A549 (cell line): ENCODE data around the gene RNF41. TPM values are rescaled to one million over a fixed set of nuclear protein-coding genes. Genes with fewer than 3 reads are reported as not detected.

Experiments
- ATAC-seq, 2 experiments: fragments of 200-7000 bp in 1 of 2; fragments of >200 bp in 1 of 2; cut with Nextera tagmentation in 1 of 2; cut with Tn5 transposase in 1 of 2; 3 replicates each; pipeline versions ENCODE4 v1.8.0 to v1.9.1; 2018 to 2020; ENCODE audit warnings: mild to moderate bottlenecking in 1 of 2, moderate library complexity in 1 of 2
- CTCF ChIA-PET: fragments of 300-600 bp; sonication (Branson Sonifier 250); formaldehyde crosslinking; extraction: SDS; loops from one replicate; lab custom pipeline; 2021; ENCODE audit warnings: antibody characterized with exemption, inconsistent platforms; lab: Yijun Ruan, JAX
- POLR2A ChIA-PET: fragments of 350-600 bp; formaldehyde crosslinking; extraction: SDS; loops from one replicate; lab custom pipeline; 2021; ENCODE audit warnings: antibody characterized with exemption, inconsistent platforms; lab: Yijun Ruan, JAX
- DNase-seq, 2 experiments: peaks; one replicate each; pipeline versions ENCODE4 v3.0.0 to v3.0.0-alpha.2; 2011 to 2016; ENCODE audit warnings: low read depth in 1 of 2, low spot score in 1 of 2
- FAIRE-seq: peaks from 2 replicates; lab custom pipeline; 2011; peaks lifted over from hg19 to GRCh38; lab: Jason Lieb, UNC
- H3K27ac ChIP-seq, 2 experiments: fragments of >200 bp; sonication (Bioruptor Twin); formaldehyde crosslinking; 3 replicates each; pipeline ENCODE4 v1.5.1; 2016 to 2017
- H3K4me1 ChIP-seq: fragments of >200 bp; sonication (Bioruptor Twin); formaldehyde crosslinking; 3 replicates; pipeline ENCODE4 v1.6.1; 2016
- H3K4me2 ChIP-seq: fragments of >200 bp; sonication (Bioruptor Twin); formaldehyde crosslinking; 3 replicates; pipeline ENCODE4 v1.6.1; 2016
- H3K4me3 ChIP-seq: fragments of >200 bp; sonication (Bioruptor Twin); formaldehyde crosslinking; 3 replicates; pipeline ENCODE4 v1.5.1; 2016
- H3K9me3 ChIP-seq: fragments of >200 bp; sonication (Bioruptor Twin); formaldehyde crosslinking; 3 replicates; pipeline ENCODE4 v1.6.1; 2016
- BHLHE40 ChIP-seq: IDR thresholded peaks from 2 replicates; pipeline ENCODE4 v1.6.1; 2012; ENCODE audit warnings: low read depth, low read length, inconsistent platforms
- CBX2 ChIP-seq: fragments of 200-600 bp; sonication (generic); IDR thresholded peaks from 2 replicates; pipeline ENCODE4 v1.6.1; 2016; ENCODE audit warnings: low read depth, mild to moderate bottlenecking, borderline replicate concordance
- CEBPB ChIP-seq, 2 experiments: fragments of >200 bp in 1 of 2; sonication (Bioruptor Twin) in 1 of 2; formaldehyde crosslinking in 1 of 2; IDR thresholded peaks; 2 replicates each; pipeline ENCODE4 v1.6.1; 2012 to 2016
- HDAC2 ChIP-seq: fragments of 200-600 bp; sonication (generic); IDR thresholded peaks from 2 replicates; pipeline ENCODE4 v1.6.1; 2016
- HEYL ChIP-seq: fragments of 250-450 bp; sonication (Bioruptor Pico); IDR thresholded peaks from 2 replicates; pipeline ENCODE4 v1.8.0; 2021; ENCODE audit warnings: mild to moderate bottlenecking, moderate library complexity
- JUN ChIP-seq, 2 experiments: fragments of >200 bp; sonication (Bioruptor Twin); formaldehyde crosslinking; IDR thresholded peaks; 2 replicates in 1 of 2; 3 replicates in 1 of 2; pipeline ENCODE4 v1.6.1; 2016 to 2017
- JUNB ChIP-seq: fragments of >200 bp; sonication (Bioruptor Twin); formaldehyde crosslinking; IDR thresholded peaks from 2 replicates; pipeline ENCODE4 v1.6.1; 2016
- KDM5A ChIP-seq: fragments of 200-600 bp; sonication (generic); IDR thresholded peaks from 2 replicates; pipeline ENCODE4 v1.6.1; 2016; ENCODE audit warnings: antibody characterized with exemption, mild to moderate bottlenecking
- PHF8 ChIP-seq: fragments of 200-600 bp; sonication (generic); IDR thresholded peaks from 2 replicates; pipeline ENCODE4 v1.6.1; 2016; ENCODE audit warnings: low read depth, mild to moderate bottlenecking, antibody characterized with exemption, moderate library complexity, borderline replicate concordance
- POLR2A ChIP-seq: IDR thresholded peaks from 2 replicates; pipeline ENCODE4 v1.6.1; 2012; ENCODE audit warnings: mild to moderate bottlenecking, low read length
- RAD21 ChIP-seq, 2 experiments: fragments of >200 bp in 1 of 2; sonication (Bioruptor Twin) in 1 of 2; formaldehyde crosslinking in 1 of 2; IDR thresholded peaks in 1 of 2; conservative IDR thresholded peaks in 1 of 2; 2 replicates in 1 of 2; 3 replicates in 1 of 2; pipeline ENCODE4 v1.6.1; 2012 to 2018; ENCODE audit warnings: inconsistent platforms in 1 of 2
- RARB ChIP-seq: fragments of 250-450 bp; sonication (Bioruptor Pico); IDR thresholded peaks from 2 replicates; pipeline ENCODE4 v1.8.0; 2021; ENCODE audit warnings: mild to moderate bottlenecking, moderate library complexity
- RFX5 ChIP-seq: fragments of 450-650 bp; IDR thresholded peaks from 2 replicates; pipeline ENCODE4 v1.7.1; 2014; ENCODE audit warnings: antibody characterized with exemption, mild to moderate bottlenecking, moderate library complexity
- SMC3 ChIP-seq: fragments of >200 bp; sonication (Bioruptor Twin); formaldehyde crosslinking; IDR thresholded peaks from 3 replicates; pipeline ENCODE4 v1.6.1; 2018; ENCODE audit warnings: inconsistent platforms
- TP53 ChIP-seq: fragments of 250-450 bp; sonication (Bioruptor Pico); IDR thresholded peaks from 2 replicates; pipeline ENCODE4 v1.5.0; 2021; ENCODE audit warnings: mild to moderate bottlenecking, moderate library complexity
- ZC3H11A ChIP-seq: fragments of 450-650 bp; IDR thresholded peaks from 2 replicates; pipeline ENCODE4 v1.6.1; 2014; ENCODE audit warnings: antibody characterized with exemption, mild to moderate bottlenecking
- WGBS: methylation state at CpG from one replicate; pipeline ENCODE4 v1.1.6; 2017; ENCODE audit errors: missing lambda C conversion rate; 5-methylcytosine and 5-hydroxymethylcytosine counted together
- polyA plus RNA-seq, 4 experiments: library from polyadenylated mRNA; depleted of rRNA in 3 of 4; stranded (reverse); fragments of >200 nt; fragmentation: RNase III in 1 of 4; extraction: RNeasy Plus Mini Kit Qiagen cat#74134 plus additional on column Dnase treatment in 1 of 4; gene quantifications; 2 replicates in 3 of 4; 3 replicates in 1 of 4; pipeline ENCODE4 v1.2.3, GENCODE V29; 2011 to 2017
- TF ChIP-seq, protein P1 (sequence below): fragments of >200 bp; sonication (Bioruptor Twin); formaldehyde crosslinking; IDR thresholded peaks from 2 replicates; pipeline ENCODE4 v1.6.1; 2016
- TF ChIP-seq, protein P2 (sequence below): fragments of >200 bp; sonication (Bioruptor Twin); formaldehyde crosslinking; IDR thresholded peaks from 3 replicates; pipeline ENCODE4 v1.5.1; 2016
- TF ChIP-seq, protein P3 (sequence below): fragments of 250-450 bp; sonication (Bioruptor Pico); IDR thresholded peaks from 2 replicates; pipeline ENCODE4 v1.5.0; 2021; ENCODE audit warnings: mild to moderate bottlenecking, moderate library complexity, borderline replicate concordance
- TF ChIP-seq, protein P4 (sequence below): IDR thresholded peaks from 2 replicates; pipeline ENCODE4 v1.6.1; 2012
- TF ChIP-seq, protein P5 (sequence below): fragments of >200 bp; sonication (Bioruptor Twin); formaldehyde crosslinking; IDR thresholded peaks from 3 replicates; pipeline ENCODE4 v1.6.1; 2016
- TF ChIP-seq, protein P6 (sequence below): IDR thresholded peaks from 2 replicates; pipeline ENCODE4 v1.6.1; 2012; ENCODE audit warnings: low read depth, borderline replicate concordance

Gene RNF41
- polyA plus RNA-seq, 2 of the 4 experiments (the other 2 are of a cell fraction): 21.7 to 47.8 TPM

DNA sequence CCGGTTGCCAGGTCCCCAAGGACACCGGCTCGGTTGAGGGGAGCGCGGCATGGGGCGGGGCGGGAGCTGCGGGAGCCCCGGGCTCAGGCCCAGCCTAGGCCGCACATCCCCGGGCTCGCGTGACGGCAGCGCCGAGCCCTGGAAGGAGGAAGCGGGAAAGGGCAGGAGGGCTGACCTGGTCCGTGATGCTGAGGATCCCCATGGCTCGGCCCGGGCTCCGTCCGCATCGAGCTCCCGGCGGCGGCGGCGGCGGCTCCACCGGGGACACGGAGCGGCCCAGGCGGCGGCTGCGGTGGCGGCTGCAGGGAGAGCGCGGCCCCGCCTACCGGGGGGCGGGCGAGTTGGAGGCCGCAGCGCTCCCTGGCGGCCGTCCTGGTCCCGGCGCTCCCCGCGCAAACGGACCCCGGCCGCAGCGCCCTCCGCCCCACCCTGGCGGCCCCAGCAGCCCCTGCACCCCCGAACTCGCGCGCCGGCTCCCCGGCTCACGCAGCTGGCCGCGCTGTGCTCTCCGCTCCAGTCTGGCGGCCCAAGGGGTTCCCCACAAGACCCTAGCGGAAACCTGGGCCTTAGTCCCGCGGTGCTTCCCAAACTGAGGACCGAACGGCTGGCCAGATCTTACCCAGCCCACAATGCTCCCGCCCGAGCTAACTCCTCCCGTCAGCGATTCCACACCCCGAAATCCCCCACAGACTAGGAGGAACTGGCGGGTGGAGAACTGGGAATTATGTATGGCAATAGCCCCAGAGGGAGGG, 36.5 kb upstream of the RNF41 start, which contains the start of gene ANKRD52:
ANKRD52 (minus strand) TSS at position 317 of the 752 bp plus-strand sequence; CDS start at position 202, 115 bp downstream.
- POLR2A ChIA-PET: interaction anchor here (0.5 to 2.7 kb wide), 6 partner anchors 9 to 206 kb away, joined by 3 to 21 read pairs (median 4); partner anchors contain the start of genes COQ10A, CS, RNF41 and SMARCC2
- TF ChIP-seq KDM5A: peak; percentile 46; the same call in 1 of the 2 replicates
- peak; percentile 65 for TF ChIP-seq POLR2A
- peak; percentile 97 for TF ChIP-seq PHF8
- no peak for TF ChIP-seq JUNB
- TF ChIP-seq, protein P1, sequence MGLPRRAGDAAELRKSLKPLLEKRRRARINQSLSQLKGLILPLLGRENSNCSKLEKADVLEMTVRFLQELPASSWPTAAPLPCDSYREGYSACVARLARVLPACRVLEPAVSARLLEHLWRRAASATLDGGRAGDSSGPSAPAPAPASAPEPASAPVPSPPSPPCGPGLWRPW: no peak
- peak; percentile 30; the same call in 1 of the 2 replicates for TF ChIP-seq RFX5
- TF ChIP-seq, protein P2, sequence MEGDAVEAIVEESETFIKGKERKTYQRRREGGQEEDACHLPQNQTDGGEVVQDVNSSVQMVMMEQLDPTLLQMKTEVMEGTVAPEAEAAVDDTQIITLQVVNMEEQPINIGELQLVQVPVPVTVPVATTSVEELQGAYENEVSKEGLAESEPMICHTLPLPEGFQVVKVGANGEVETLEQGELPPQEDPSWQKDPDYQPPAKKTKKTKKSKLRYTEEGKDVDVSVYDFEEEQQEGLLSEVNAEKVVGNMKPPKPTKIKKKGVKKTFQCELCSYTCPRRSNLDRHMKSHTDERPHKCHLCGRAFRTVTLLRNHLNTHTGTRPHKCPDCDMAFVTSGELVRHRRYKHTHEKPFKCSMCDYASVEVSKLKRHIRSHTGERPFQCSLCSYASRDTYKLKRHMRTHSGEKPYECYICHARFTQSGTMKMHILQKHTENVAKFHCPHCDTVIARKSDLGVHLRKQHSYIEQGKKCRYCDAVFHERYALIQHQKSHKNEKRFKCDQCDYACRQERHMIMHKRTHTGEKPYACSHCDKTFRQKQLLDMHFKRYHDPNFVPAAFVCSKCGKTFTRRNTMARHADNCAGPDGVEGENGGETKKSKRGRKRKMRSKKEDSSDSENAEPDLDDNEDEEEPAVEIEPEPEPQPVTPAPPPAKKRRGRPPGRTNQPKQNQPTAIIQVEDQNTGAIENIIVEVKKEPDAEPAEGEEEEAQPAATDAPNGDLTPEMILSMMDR: peak; percentile 87
- TF ChIP-seq ZC3H11A: no peak
- TF ChIP-seq JUN (IDR thresholded peaks at IDR 0.05): peak; percentile 57 to 75; a peak in 4 of 5 replicates
- 0 out of 5 replicates have a peak, but pooled peaks of 1 of the 2 experiments have one; percentile 39 for TF ChIP-seq RAD21 (conservative IDR thresholded peaks at IDR 0.05 in 1 of 2, IDR thresholded peaks at IDR 0.05 in 1 of 2)
- TF ChIP-seq RARB (CRISPR knock-in tag): no peak
- TF ChIP-seq CEBPB (IDR thresholded peaks at IDR 0.05): no peak
- TF ChIP-seq, protein P3, sequence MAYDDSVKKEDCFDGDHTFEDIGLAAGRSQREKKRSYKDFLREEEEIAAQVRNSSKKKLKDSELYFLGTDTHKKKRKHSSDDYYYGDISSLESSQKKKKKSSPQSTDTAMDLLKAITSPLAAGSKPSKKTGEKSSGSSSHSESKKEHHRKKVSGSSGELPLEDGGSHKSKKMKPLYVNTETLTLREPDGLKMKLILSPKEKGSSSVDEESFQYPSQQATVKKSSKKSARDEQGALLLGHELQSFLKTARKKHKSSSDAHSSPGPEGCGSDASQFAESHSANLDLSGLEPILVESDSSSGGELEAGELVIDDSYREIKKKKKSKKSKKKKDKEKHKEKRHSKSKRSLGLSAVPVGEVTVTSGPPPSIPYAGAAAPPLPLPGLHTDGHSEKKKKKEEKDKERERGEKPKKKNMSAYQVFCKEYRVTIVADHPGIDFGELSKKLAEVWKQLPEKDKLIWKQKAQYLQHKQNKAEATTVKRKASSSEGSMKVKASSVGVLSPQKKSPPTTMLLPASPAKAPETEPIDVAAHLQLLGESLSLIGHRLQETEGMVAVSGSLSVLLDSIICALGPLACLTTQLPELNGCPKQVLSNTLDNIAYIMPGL (CRISPR knock-in tag): peak; percentile 99
- TF ChIP-seq, protein P4, sequence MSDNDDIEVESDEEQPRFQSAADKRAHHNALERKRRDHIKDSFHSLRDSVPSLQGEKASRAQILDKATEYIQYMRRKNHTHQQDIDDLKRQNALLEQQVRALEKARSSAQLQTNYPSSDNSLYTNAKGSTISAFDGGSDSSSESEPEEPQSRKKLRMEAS: peak; percentile 52; the same call in 1 of the 2 replicates
- no peak for TF ChIP-seq BHLHE40
- TF ChIP-seq SMC3: peak; percentile 72
- TF ChIP-seq, protein P5, sequence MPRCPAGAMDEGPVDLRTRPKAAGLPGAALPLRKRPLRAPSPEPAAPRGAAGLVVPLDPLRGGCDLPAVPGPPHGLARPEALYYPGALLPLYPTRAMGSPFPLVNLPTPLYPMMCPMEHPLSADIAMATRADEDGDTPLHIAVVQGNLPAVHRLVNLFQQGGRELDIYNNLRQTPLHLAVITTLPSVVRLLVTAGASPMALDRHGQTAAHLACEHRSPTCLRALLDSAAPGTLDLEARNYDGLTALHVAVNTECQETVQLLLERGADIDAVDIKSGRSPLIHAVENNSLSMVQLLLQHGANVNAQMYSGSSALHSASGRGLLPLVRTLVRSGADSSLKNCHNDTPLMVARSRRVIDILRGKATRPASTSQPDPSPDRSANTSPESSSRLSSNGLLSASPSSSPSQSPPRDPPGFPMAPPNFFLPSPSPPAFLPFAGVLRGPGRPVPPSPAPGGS: peak; percentile 87
- Histone ChIP-seq H3K4me1 (peaks cover 47% of the 10 kb centered on the region), H3K27ac (peak within 1 kb of the TSS; percentile 92 to 97), H3K4me3 (peak within 1 kb of the TSS; percentile 94), H3K4me2 (peak within 1 kb of the TSS; percentile 79), H3K9me3 (no peaks in the 10 kb centered on the region)
- DNase-seq (peak; percentile 80 to 88), FAIRE-seq (no peak), ATAC-seq (peak; percentile 86 to 89)
- under 1% methylated on average over 23 of the region's 78 CpGs for WGBS
- CTCF ChIA-PET: interaction anchor here (0.5 to 14.6 kb wide), 43 partner anchors 11 to 1018 kb away, joined by 3 to 146 read pairs (median 5); partner anchors contain the start of genes CNPY2, COQ10A, RNF41 and SMARCC2

DNA sequence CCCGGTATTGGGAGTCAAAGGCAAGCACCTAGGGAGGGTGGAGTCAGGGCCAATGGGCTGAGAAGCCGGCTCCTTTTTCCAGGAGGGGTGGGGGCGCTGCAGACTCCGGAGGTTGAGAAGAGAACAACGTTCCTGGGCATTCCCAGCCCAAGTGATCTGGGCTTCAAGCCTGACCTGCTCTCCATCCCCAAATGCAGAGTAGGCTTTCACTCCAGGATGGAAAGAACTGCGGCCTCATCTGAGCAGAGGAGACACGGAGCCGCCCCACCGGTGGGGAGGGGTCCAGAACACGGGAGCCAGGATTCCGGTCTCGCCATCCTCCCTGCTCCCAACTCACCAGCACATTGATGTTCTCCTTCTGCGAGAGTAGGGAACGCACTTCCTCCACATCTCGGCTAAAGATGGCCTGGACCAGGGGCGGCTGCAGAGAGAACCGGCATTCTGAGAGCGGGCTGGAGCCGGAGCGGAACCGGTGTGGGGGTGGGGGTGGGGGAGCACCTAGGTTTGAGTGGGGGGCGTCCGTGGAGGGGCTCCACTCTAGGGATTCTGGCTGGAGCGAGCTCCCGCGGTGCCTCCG, 35.9 kb upstream of the RNF41 start:
- H3K4me3 ChIP-seq: peak overlapping the region; percentile 94
- TF ChIP-seq HDAC2: no peak
- peak; percentile 16; the same call in 1 of the 2 replicates for TF ChIP-seq POLR2A
- TF ChIP-seq, protein P2: peak; percentile 31; the same call in 2 of the 3 replicates
- no peak for TF ChIP-seq JUNB
- TF ChIP-seq SMC3: no peak
- no peak for TF ChIP-seq HEYL (CRISPR knock-in tag)
- TF ChIP-seq, protein P5: no peak
- TF ChIP-seq, protein P1: no peak
- TF ChIP-seq TP53 (CRISPR knock-in tag): no peak
- TF ChIP-seq, protein P6, sequence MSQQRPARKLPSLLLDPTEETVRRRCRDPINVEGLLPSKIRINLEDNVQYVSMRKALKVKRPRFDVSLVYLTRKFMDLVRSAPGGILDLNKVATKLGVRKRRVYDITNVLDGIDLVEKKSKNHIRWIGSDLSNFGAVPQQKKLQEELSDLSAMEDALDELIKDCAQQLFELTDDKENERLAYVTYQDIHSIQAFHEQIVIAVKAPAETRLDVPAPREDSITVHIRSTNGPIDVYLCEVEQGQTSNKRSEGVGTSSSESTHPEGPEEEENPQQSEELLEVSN: no peak
- TF ChIP-seq RFX5: no peak
- TF ChIP-seq CBX2: no peak

More for the DNA sequence above, 35.9 kb upstream of the RNF41 start:
- ChIA-PET CTCF (interaction anchor here (0.5 to 14.6 kb wide), 38 partner anchors 10 to 1019 kb away, joined by 3 to 146 read pairs (median 6); partner anchors contain the start of genes CNPY2, COQ10A, RNF41 and SMARCC2), POLR2A (interaction anchor here (0.5 to 2.7 kb wide), 5 partner anchors 9 to 171 kb away, joined by 3 to 21 read pairs (median 4); partner anchors contain the start of genes COQ10A, CS, RNF41 and SMARCC2)
- H3K4me1 ChIP-seq: peaks cover 45% of the 10 kb centered on the region
- peak overlapping the region; percentile 79 for H3K4me2 ChIP-seq
- DNase-seq: peak; percentile 44 to 63
- H3K27ac ChIP-seq: peak overlapping the region; percentile 92 to 97
- H3K9me3 ChIP-seq: no peaks in the 10 kb centered on the region
- FAIRE-seq: no peak
- peak; percentile 28 to 65 for ATAC-seq
- WGBS: under 1% methylated on average over 23 of the region's 27 CpGs
